ENCODE data around the gene THSD7B.

THSD7B gene

GRCh38 chr2:137210039-137210438, 444.7 kb downstream of the THSD7B start:
- H3K79me1 ChIP-seq (ENCODE audit: low read length) = no peaks in the 10 kb centered on the region
- no peak for DNase-seq
- H2BK5ac ChIP-seq (ENCODE audit: low read depth, low read length, poor library complexity) = no peak overlapping the region

GRCh38 chr2:137211761-137212160, 446.4 kb downstream of the THSD7B start:
- H3K14ac ChIP-seq (ENCODE audit: low read length) = no peak overlapping the region
- no peaks in the 10 kb centered on the region for H3K9me3 ChIP-seq (ENCODE audit: insufficient read depth, low read depth, low read length)
- DNase-seq = no peak
- no peak overlapping the region for H4K12ac ChIP-seq (ENCODE audit: low read depth, low read length)
- no peak overlapping the region for H2AK5ac ChIP-seq (ENCODE audit: low read length)
- H3K27me3 ChIP-seq (ENCODE audit: insufficient read depth, low read length) = no peaks in the 10 kb centered on the region
- H3K79me2 ChIP-seq (ENCODE audit: control insufficient read depth, insufficient read depth, low read length, poor library complexity) = no peaks in the 10 kb centered on the region
- no peak overlapping the region for H3K4ac ChIP-seq (ENCODE audit: low read depth, low read length)
- H3K4me3 ChIP-seq (ENCODE audit: low read depth, low read length) = no peak overlapping the region
- WGBS (ENCODE audit: extremely low coverage, insufficient coverage, insufficient read length) = no CpG with 5 or more reads among the region's 1 CpG
- H3K36me3 ChIP-seq (ENCODE audit: control insufficient read depth in 1 of 2, insufficient read depth in 2 of 2, low read length in 2 of 2) = no peaks in the 10 kb centered on the region
- no peak overlapping the region for H4K8ac ChIP-seq (ENCODE audit: low read depth, low read length)
- H4K91ac ChIP-seq (ENCODE audit: low read depth, low read length) = no peak overlapping the region
- no peak overlapping the region for H2BK12ac ChIP-seq (ENCODE audit: low read length)
- no peak overlapping the region for H3K27ac ChIP-seq (ENCODE audit: low read depth, low read length)
- H2BK5ac ChIP-seq (ENCODE audit: low read depth, low read length, poor library complexity) = no peak overlapping the region
- H3K79me1 ChIP-seq (ENCODE audit: low read length) = no peaks in the 10 kb centered on the region
- no peak overlapping the region for H2AFZ ChIP-seq (ENCODE audit: insufficient read depth, low read length, poor library complexity)
- no peak overlapping the region for H3K4me2 ChIP-seq (ENCODE audit: low read length)
- no peak overlapping the region for H3K18ac ChIP-seq (ENCODE audit: low read length)
- no peak overlapping the region for H3K9ac ChIP-seq (ENCODE audit: low read length)
- no peak overlapping the region for H2BK120ac ChIP-seq (ENCODE audit: insufficient read depth, low read length, poor library complexity)
- H3K4me1 ChIP-seq (ENCODE audit: control insufficient read depth in 1 of 2, insufficient read depth in 2 of 2, low read length in 2 of 2) = no peaks in the 10 kb centered on the region
- no peak overlapping the region for H3K23ac ChIP-seq (ENCODE audit: low read length)

More at GRCh38 chr2:137210039-137210438, 444.7 kb downstream of the THSD7B start:
- Histone ChIP-seq H3K14ac (ENCODE audit: low read length) (no peak overlapping the region), H3K9me3 (ENCODE audit: insufficient read depth, low read depth, low read length) (no peaks in the 10 kb centered on the region), H4K91ac (ENCODE audit: low read depth, low read length) (no peak overlapping the region), H3K9ac (ENCODE audit: low read length) (no peak overlapping the region), H3K4me2 (ENCODE audit: low read length) (no peak overlapping the region), H3K4ac (ENCODE audit: low read depth, low read length) (no peak overlapping the region), H3K27ac (ENCODE audit: low read depth, low read length) (no peak overlapping the region), H3K27me3 (ENCODE audit: insufficient read depth, low read length) (no peaks in the 10 kb centered on the region), H2BK120ac (ENCODE audit: insufficient read depth, low read length, poor library complexity) (no peak overlapping the region), H3K18ac (ENCODE audit: low read length) (no peak overlapping the region), H4K12ac (ENCODE audit: low read depth, low read length) (no peak overlapping the region), H2BK12ac (ENCODE audit: low read length) (no peak overlapping the region), H3K36me3 (ENCODE audit: control insufficient read depth in 1 of 2, insufficient read depth in 2 of 2, low read length in 2 of 2) (no peaks in the 10 kb centered on the region), H3K23ac (ENCODE audit: low read length) (no peak overlapping the region), H2AK5ac (ENCODE audit: low read length) (no peak overlapping the region), H2AFZ (ENCODE audit: insufficient read depth, low read length, poor library complexity) (no peak overlapping the region), H3K79me2 (ENCODE audit: control insufficient read depth, insufficient read depth, low read length, poor library complexity) (no peaks in the 10 kb centered on the region), H4K8ac (ENCODE audit: low read depth, low read length) (no peak overlapping the region), H3K4me3 (ENCODE audit: low read depth, low read length) (no peak overlapping the region), H3K4me1 (ENCODE audit: control insufficient read depth in 1 of 2, insufficient read depth in 2 of 2, low read length in 2 of 2) (no peaks in the 10 kb centered on the region)

GRCh38 chr2:137220438-137220993, 455.2 kb downstream of the THSD7B start:
- no peak overlapping the region for H2BK12ac ChIP-seq (ENCODE audit: low read length)
- H3K4ac ChIP-seq (ENCODE audit: low read depth, low read length) = no peak overlapping the region
- H3K79me2 ChIP-seq (ENCODE audit: control insufficient read depth, insufficient read depth, low read length, poor library complexity) = no peaks in the 10 kb centered on the region
- whole genome bisulfite sequencing (ENCODE audit: extremely low coverage, insufficient coverage, insufficient read length) = no CpG with 5 or more reads among the region's 1 CpG
- no peak overlapping the region for H3K4me2 ChIP-seq (ENCODE audit: low read length)
- no peaks in the 10 kb centered on the region for H3K9me3 ChIP-seq (ENCODE audit: insufficient read depth, low read depth, low read length)
- no peak overlapping the region for H2BK120ac ChIP-seq (ENCODE audit: insufficient read depth, low read length, poor library complexity)
- H3K27me3 ChIP-seq (ENCODE audit: insufficient read depth, low read length) = no peaks in the 10 kb centered on the region
- no peak overlapping the region for H3K14ac ChIP-seq (ENCODE audit: low read length)
- no peak overlapping the region for H3K4me3 ChIP-seq (ENCODE audit: low read depth, low read length)
- H3K36me3 ChIP-seq (ENCODE audit: control insufficient read depth in 1 of 2, insufficient read depth in 2 of 2, low read length in 2 of 2) = no peaks in the 10 kb centered on the region
- no peak overlapping the region for H4K91ac ChIP-seq (ENCODE audit: low read depth, low read length)
- no peaks in the 10 kb centered on the region for H3K79me1 ChIP-seq (ENCODE audit: low read length)
- no peaks in the 10 kb centered on the region for H3K4me1 ChIP-seq (ENCODE audit: control insufficient read depth in 1 of 2, insufficient read depth in 2 of 2, low read length in 2 of 2)
- no peak overlapping the region for H3K18ac ChIP-seq (ENCODE audit: low read length)
- H4K8ac ChIP-seq (ENCODE audit: low read depth, low read length) = no peak overlapping the region
- H2AK5ac ChIP-seq (ENCODE audit: low read length) = no peak overlapping the region
- H3K27ac ChIP-seq (ENCODE audit: low read depth, low read length) = no peak overlapping the region
- no peak overlapping the region for H4K12ac ChIP-seq (ENCODE audit: low read depth, low read length)
- H2AFZ ChIP-seq (ENCODE audit: insufficient read depth, low read length, poor library complexity) = no peak overlapping the region
- H3K23ac ChIP-seq (ENCODE audit: low read length) = no peak overlapping the region
- H3K9ac ChIP-seq (ENCODE audit: low read length) = no peak overlapping the region
- H2BK5ac ChIP-seq (ENCODE audit: low read depth, low read length, poor library complexity) = no peak overlapping the region
- DNase-seq = no peak

GRCh38 chr2:137221797-137222492, 456.6 kb downstream of the THSD7B start:
- H2BK5ac ChIP-seq (ENCODE audit: low read depth, low read length, poor library complexity) = no peak overlapping the region
- no peak overlapping the region for H2AFZ ChIP-seq (ENCODE audit: insufficient read depth, low read length, poor library complexity)
- no peaks in the 10 kb centered on the region for H3K79me1 ChIP-seq (ENCODE audit: low read length)
- H3K18ac ChIP-seq (ENCODE audit: low read length) = no peak overlapping the region
- no peak overlapping the region for H3K14ac ChIP-seq (ENCODE audit: low read length)
- no peak overlapping the region for H2AK5ac ChIP-seq (ENCODE audit: low read length)
- no peak overlapping the region for H3K4ac ChIP-seq (ENCODE audit: low read depth, low read length)
- H3K36me3 ChIP-seq (ENCODE audit: control insufficient read depth in 1 of 2, insufficient read depth in 2 of 2, low read length in 2 of 2) = no peaks in the 10 kb centered on the region
- no peaks in the 10 kb centered on the region for H3K9me3 ChIP-seq (ENCODE audit: insufficient read depth, low read depth, low read length)
- no peak for DNase-seq
- no peak overlapping the region for H3K4me2 ChIP-seq (ENCODE audit: low read length)
- no peak overlapping the region for H4K8ac ChIP-seq (ENCODE audit: low read depth, low read length)
- WGBS (ENCODE audit: extremely low coverage, insufficient coverage, insufficient read length) = no CpG with 5 or more reads among the region's 2 CpGs
- H3K79me2 ChIP-seq (ENCODE audit: control insufficient read depth, insufficient read depth, low read length, poor library complexity) = no peaks in the 10 kb centered on the region
- no peak overlapping the region for H3K4me3 ChIP-seq (ENCODE audit: low read depth, low read length)
- H3K23ac ChIP-seq (ENCODE audit: low read length) = no peak overlapping the region
- H2BK120ac ChIP-seq (ENCODE audit: insufficient read depth, low read length, poor library complexity) = no peak overlapping the region
- no peak overlapping the region for H4K12ac ChIP-seq (ENCODE audit: low read depth, low read length)
- H3K27ac ChIP-seq (ENCODE audit: low read depth, low read length) = no peak overlapping the region
- no peak overlapping the region for H4K91ac ChIP-seq (ENCODE audit: low read depth, low read length)
- H2BK12ac ChIP-seq (ENCODE audit: low read length) = no peak overlapping the region
- no peaks in the 10 kb centered on the region for H3K27me3 ChIP-seq (ENCODE audit: insufficient read depth, low read length)
- H3K9ac ChIP-seq (ENCODE audit: low read length) = no peak overlapping the region
- no peaks in the 10 kb centered on the region for H3K4me1 ChIP-seq (ENCODE audit: control insufficient read depth in 1 of 2, insufficient read depth in 2 of 2, low read length in 2 of 2)

Measured in trophoblast cell (in vitro differentiated cells and primary cell).